ENCODE results near the gene CYBB.

Gene CYBB

DNA sequence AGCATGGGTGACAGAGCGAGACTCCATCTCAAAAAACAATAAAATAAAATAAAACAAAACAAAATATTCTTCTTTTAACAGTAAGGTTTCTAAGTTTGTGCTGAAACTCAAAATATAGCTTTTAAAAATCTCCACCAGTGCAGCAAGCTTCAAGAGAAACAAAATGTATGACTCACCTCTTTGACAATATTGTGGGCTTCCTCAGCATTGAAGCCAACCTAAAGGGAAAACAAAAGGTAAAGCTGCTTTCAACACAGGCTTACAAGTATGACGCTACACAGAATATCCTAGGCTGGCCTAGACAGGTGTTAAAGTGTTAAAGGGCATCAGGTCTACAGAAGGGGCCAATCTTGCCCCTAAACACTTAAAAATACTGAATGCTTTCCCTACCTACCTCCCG, 66.3 kb downstream of the CYBB start:
- DNase-seq = no peak

DNA sequence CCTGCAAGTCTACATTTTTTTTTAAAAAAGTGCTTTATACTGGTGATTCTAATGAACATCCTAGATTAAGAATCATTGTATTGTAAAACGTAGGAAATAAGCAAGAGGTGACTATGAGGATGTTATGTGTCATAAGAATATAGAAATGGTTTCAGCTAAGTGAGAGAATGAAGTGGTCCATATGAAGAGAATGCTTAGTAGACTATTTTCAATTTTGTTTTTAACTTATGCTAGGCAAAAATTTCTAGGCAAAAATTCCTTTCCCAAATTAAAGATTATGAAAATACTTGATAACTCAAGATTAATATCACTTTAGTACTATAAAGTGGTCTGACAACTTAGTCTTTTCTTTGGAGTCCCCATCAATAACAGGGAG, 66.7 kb downstream of the CYBB start:
- DNase-seq = no peak

DNA sequence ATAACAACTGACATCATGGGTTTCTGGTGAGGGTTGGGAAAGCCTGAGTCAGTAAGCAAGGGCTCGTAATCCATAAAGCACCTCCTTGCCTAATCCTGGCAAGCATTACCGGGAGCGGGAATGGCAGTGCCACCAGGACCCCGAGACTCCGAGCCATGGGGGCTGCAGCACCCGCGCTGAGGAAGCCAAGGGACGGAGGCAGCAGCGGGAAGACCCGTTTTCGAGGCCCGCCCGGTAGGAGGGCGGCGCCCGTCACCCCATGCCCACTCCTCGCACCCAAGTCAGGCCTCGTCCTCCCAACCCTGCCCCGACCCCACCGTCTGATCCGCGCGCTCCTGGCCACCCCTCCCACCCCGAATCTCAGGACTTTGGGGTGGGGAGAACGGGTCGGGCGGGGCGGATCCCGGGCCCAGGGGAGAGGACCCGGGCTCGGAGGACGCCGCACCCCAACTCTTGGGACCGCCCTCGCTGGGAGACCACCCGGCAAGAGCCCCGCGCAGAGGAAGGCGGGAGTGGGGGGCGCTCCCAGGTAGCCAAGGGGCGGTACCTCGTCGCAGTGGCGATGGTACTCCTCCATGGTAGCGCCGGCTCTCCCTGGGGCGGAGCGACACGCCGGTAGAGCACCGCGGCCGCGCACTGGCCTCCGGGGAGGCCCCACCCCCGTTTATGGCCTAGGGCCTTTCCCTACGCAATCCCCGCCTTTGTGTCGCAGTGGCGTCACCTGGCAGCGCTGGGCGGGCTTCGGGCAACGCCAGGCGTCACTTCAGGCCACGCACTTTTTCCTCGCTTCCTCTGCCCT, 67.3 kb downstream of the CYBB start, which contains the start of gene DYNLT3:
TSS of gene DYNLT3 (minus strand) at position 638 of the 799 bp plus-strand sequence. CDS start at position 577, 61 bp downstream.
- DNase-seq = peak; percentile 87 to 94

DNA sequence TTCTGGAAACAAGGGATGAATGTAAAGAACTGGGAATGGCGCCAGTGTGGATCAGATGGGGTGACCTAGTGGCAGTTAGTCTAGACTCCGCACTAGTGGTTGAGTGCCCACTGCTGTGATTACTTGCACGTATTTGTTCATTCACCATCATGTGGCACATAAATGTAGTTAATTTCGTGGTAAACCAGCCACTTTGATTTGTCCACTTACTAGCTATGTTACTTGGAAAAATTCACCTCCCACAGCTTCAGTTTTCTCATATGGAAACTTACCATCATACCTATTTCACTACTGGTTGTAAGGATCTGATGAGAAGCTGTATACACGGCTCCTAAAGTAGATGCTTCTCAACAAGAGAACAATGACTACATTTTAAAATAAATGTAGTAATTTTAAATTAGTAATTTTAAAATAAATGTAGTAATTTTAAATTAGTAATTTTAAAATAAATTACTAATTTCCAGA, 67.9 kb downstream of the CYBB start:
- DNase-seq = no peak

DNA sequence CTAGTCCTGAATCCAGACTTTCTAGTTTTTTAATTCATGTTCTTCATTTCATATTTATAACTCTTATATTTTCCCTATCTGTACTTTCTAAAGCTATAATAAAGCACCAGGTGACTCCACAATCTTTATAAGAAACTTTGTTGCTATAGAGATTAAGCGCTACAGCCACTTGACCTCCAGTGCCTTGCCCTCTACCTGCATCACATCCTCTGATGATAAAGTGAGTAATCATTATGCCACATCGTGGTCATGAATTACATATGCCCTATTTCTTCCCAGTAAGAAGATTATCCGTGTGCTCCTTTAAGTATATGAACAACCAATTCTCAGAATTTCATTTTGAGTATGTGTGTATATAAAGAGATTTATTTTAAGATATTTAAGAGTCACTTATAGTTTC, 74.3 kb downstream of the CYBB start:
- DNase-seq = no peak

DNA sequence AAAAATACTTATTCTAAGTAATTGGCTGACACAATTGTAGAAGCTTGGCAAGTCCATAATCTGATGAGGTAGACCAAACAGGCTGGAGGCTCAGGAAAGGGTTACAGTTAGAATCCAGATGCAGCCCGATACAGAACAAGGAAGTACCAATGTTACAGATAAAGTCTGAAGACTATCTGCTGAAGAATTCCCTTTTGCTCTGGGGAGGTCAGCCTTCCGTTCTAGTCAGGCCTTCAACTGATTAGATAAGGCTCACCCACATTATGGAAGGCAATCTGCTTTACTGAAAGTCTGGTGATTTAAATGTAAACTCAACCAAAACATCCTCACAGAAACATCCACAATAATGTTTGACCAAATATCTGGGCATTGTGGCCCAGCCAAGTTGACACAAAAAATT, 74.9 kb downstream of the CYBB start:
- DNase-seq = no peak

DNA sequence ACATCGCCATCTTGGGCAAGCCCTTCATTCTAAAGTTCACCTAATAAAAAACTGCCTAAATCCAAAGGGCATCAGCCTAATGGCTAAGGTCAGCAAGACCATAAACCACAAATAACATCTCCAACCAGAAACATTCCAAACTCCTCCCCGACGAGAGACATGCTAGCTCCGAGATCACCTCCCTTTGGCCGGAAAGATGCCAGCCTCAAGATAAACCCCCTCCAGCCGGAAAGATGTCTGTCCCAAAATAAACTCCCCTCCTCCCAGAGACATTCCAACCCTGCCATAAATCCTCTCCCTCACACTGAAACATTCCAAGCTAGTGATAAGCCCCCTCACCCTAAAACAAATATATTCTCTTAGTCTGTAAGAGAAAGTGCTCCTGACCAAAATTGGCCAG, 80.9 kb downstream of the CYBB start:
- no peak for DNase-seq

DNA sequence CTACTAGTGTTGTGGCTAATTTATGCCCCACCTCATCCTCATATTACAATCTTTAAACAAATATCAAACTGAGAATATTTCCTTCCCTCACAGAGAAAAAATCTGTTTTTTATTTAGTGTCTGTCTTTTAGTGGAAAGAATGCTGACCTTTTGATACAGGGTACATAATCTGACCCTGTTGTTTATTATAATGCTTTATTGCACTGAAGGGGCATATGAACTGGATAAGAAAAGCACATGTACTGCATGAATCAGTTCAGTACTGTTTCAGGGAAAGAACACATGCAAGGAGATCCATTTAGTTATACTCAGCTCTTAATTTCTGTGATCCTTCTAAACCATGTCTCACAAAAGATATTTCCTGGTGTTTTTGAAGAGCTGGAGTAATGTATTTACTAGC, 83.0 kb downstream of the CYBB start:
- DNase-seq = no peak
